HepG2 (cell line): Measurements from ENCODE around the gene DLX3. TPM values are rescaled to one million over a fixed set of nuclear protein-coding genes. Genes with fewer than 3 reads are reported as not detected.

Experiments
- ATAC-seq: fragments of 200-7000 bp; cut with Tn5 transposase; 3 replicates; pipeline ENCODE4 v1.9.1; 2020; ENCODE audit warnings: mild to moderate bottlenecking, moderate library complexity
- BruUV-seq: library from RNA; stranded (reverse); fragments of 400-500 nt; replicated peaks from 2 replicates; lab custom pipeline; 2021; lab: Mats Ljungman, UMichigan
- CTCF ChIA-PET: fragments of 300-600 bp; formaldehyde crosslinking; extraction: SDS; loops from one replicate; lab custom pipeline; 2021; ENCODE audit warnings: low total read pairs, inconsistent platforms, low intra/inter-chr PET ratio; lab: Yijun Ruan, JAX
- POLR2A ChIA-PET: fragments of 350-600 bp; sonication (Branson Sonifier 250); formaldehyde crosslinking; loops from one replicate; lab custom pipeline; 2020; ENCODE audit warnings: antibody characterized with exemption, inconsistent platforms; lab: Yijun Ruan, JAX
- DNase-seq: peaks from one replicate; pipeline ENCODE4 v3.0.0-alpha.2; 2015; ENCODE audit warnings: low spot score
- FAIRE-seq: peaks from 3 replicates; lab custom pipeline; 2011; peaks lifted over from hg19 to GRCh38; lab: Jason Lieb, UNC
- H2AFZ ChIP-seq: one replicate; pipeline ENCODE4 v1.6.1; 2011; ENCODE audit warnings: low read length, inconsistent platforms
- H3K27ac ChIP-seq: fragments of 300-600 bp; 3 replicates; pipeline ENCODE4 v1.8.0; 2011; ENCODE audit warnings: mixed run types, mild to moderate bottlenecking, mixed read lengths, low read length, inconsistent platforms; ENCODE audit not compliant: insufficient read depth; ENCODE audit errors: extremely low read length
- H3K27me3 ChIP-seq, 2 experiments: fragments of 200-600 bp in 1 of 2; 2 replicates in 1 of 2; 3 replicates in 1 of 2; pipeline versions ENCODE4 v1.6.0 to v1.8.0; 2011; ENCODE audit warnings: low read length in 2 of 2, mild to moderate bottlenecking in 2 of 2, moderate library complexity in 2 of 2, inconsistent platforms in 1 of 2; ENCODE audit not compliant: insufficient read depth in 2 of 2, control insufficient read depth in 1 of 2
- H3K36me3 ChIP-seq, 2 experiments: fragments of 200-600 bp in 1 of 2; replicated peaks in 1 of 2; 2 replicates in 1 of 2; 3 replicates in 1 of 2; pipeline versions ENCODE4 v1.5.1 to v1.8.0; 2011; ENCODE audit warnings: low read length in 2 of 2, inconsistent platforms in 1 of 2; ENCODE audit not compliant: insufficient read depth in 2 of 2, control insufficient read depth in 1 of 2
- H3K4me1 ChIP-seq: 2 replicates; pipeline ENCODE4 v1.5.1; 2012; ENCODE audit warnings: low read length, inconsistent platforms; ENCODE audit not compliant: insufficient read depth
- H3K4me2 ChIP-seq: 2 replicates; pipeline ENCODE4 v1.6.0; 2011; ENCODE audit warnings: low read depth, low read length, inconsistent platforms
- H3K4me3 ChIP-seq, 3 experiments: fragments of 200-600 bp in 1 of 3; sonication (generic), shearing (Covaris generic) in 1 of 3; replicated peaks in 1 of 3; 2 replicates each; pipeline ENCODE4 v1.5.1; 2011 to 2016; ENCODE audit warnings: low read length in 3 of 3, inconsistent platforms in 2 of 3, low read depth in 2 of 3, mild to moderate bottlenecking in 2 of 3, control low read depth in 1 of 3, mixed read lengths in 1 of 3; ENCODE audit not compliant: insufficient read depth in 1 of 3
- H3K79me2 ChIP-seq: one replicate; pipeline ENCODE4 v1.6.1; 2011; ENCODE audit warnings: low read length, inconsistent platforms; ENCODE audit not compliant: insufficient read depth
- H3K9ac ChIP-seq: 2 replicates; pipeline ENCODE4 v1.6.0; 2011; ENCODE audit warnings: mild to moderate bottlenecking, low read depth, low read length, inconsistent platforms; ENCODE audit not compliant: insufficient read depth
- H3K9me3 ChIP-seq: 2 replicates; pipeline ENCODE4 v1.5.1; 2012; ENCODE audit warnings: mild to moderate bottlenecking, low read length
- H4K20me1 ChIP-seq: 2 replicates; pipeline ENCODE4 v1.6.0; 2011; ENCODE audit warnings: inconsistent platforms, mild to moderate bottlenecking, low read length, moderate library complexity; ENCODE audit not compliant: insufficient read depth
- HHEX ChIP-seq: IDR thresholded peaks from 2 replicates; pipeline ENCODE4 v1.6.1; 2016; ENCODE audit warnings: control low read depth
- KLF15 ChIP-seq: sonication (generic); formaldehyde crosslinking; IDR thresholded peaks from 2 replicates; pipeline ENCODE4 v1.8.1; 2023; ENCODE audit warnings: borderline replicate concordance, mild to moderate bottlenecking, inconsistent platforms, missing genetic modification reagents, mixed read lengths
- NRL ChIP-seq: sonication (generic); formaldehyde crosslinking; IDR thresholded peaks from 2 replicates; pipeline ENCODE4 v1.5.0; 2020; ENCODE audit warnings: missing genetic modification reagents, mild to moderate bottlenecking, moderate library complexity, borderline replicate concordance
- SUZ12 ChIP-seq: fragments of 150-350 bp; IDR thresholded peaks from 2 replicates; pipeline ENCODE4 v1.6.1; 2014; ENCODE audit warnings: low read depth, low read length
- ZNF232 ChIP-seq: sonication (generic); formaldehyde crosslinking; IDR thresholded peaks from 2 replicates; pipeline ENCODE4 v1.4.0; 2020; ENCODE audit warnings: missing genetic modification reagents, borderline replicate concordance
- WGBS: methylation state at CpG from one replicate; pipeline ENCODE4 v1.1.6; 2017; ENCODE audit warnings: low lambda C conversion rate; 5-methylcytosine and 5-hydroxymethylcytosine counted together
- in situ Hi-C: cut with HindIII; loops from 2 replicates; pipeline ENCODE4 v1.10.0; 2017; ENCODE audit warnings: low pct_unique_long_range_greater_than_20kb; ENCODE audit not compliant: extremely low pct_ligation_motif_present
- intact Hi-C: fragments of 100-400 bp; cut with micrococcal nuclease; formaldehyde crosslinking; loops from one replicate; pipeline ENCODE4 v1.10.0; 2022; ENCODE audit not compliant: unreplicated experiment
- polyA plus RNA-seq, 8 experiments: library from polyadenylated mRNA; depleted of rRNA in 3 of 8; stranded (reverse) in 7 of 8; unstranded in 1 of 8; fragments of >200 nt; fragmentation: Illumina TruSeq in 4 of 8; extraction: Trizol in 4 of 8; gene quantifications; 2 replicates each; pipeline versions ENCODE4 v1.2.1 to v1.2.3, GENCODE V29; 2011 to 2016; ENCODE audit warnings: low read depth in 4 of 8, missing spikeins in 1 of 8, mixed read lengths in 1 of 8; ENCODE audit not compliant: insufficient read depth in 1 of 8
- total RNA-seq, 5 experiments: library from RNA; depleted of rRNA; stranded (reverse); fragments of >200 nt; fragmentation: Illumina TruSeq; extraction: Trizol; gene quantifications; 2 replicates each; pipeline ENCODE4 v1.2.3, GENCODE V29; 2016; ENCODE audit warnings: low read depth in 1 of 5
- TF ChIP-seq, protein P1 (sequence below): sonication (generic); formaldehyde crosslinking; IDR thresholded peaks from 2 replicates; pipeline ENCODE4 v1.5.0; 2020; ENCODE audit warnings: mild to moderate bottlenecking, missing genetic modification reagents, borderline replicate concordance
- TF ChIP-seq, protein P2 (sequence below): sonication (generic); formaldehyde crosslinking; IDR thresholded peaks from 2 replicates; pipeline ENCODE4 v1.4.0; 2020; ENCODE audit warnings: mild to moderate bottlenecking, missing genetic modification reagents, borderline replicate concordance
- TF ChIP-seq, protein P3 (sequence below): sonication (generic); formaldehyde crosslinking; IDR thresholded peaks from 2 replicates; pipeline ENCODE4 v1.8.0; 2022; ENCODE audit warnings: missing genetic modification reagents, mild to moderate bottlenecking, inconsistent platforms, borderline replicate concordance

Gene DLX3
- total and polyA plus RNA-seq, 2 of the 13 experiments (the other 11 are each of a cell fraction or from before 2014, with no cell fraction given), result 0.03 TPM; not detected in 1

DNA sequence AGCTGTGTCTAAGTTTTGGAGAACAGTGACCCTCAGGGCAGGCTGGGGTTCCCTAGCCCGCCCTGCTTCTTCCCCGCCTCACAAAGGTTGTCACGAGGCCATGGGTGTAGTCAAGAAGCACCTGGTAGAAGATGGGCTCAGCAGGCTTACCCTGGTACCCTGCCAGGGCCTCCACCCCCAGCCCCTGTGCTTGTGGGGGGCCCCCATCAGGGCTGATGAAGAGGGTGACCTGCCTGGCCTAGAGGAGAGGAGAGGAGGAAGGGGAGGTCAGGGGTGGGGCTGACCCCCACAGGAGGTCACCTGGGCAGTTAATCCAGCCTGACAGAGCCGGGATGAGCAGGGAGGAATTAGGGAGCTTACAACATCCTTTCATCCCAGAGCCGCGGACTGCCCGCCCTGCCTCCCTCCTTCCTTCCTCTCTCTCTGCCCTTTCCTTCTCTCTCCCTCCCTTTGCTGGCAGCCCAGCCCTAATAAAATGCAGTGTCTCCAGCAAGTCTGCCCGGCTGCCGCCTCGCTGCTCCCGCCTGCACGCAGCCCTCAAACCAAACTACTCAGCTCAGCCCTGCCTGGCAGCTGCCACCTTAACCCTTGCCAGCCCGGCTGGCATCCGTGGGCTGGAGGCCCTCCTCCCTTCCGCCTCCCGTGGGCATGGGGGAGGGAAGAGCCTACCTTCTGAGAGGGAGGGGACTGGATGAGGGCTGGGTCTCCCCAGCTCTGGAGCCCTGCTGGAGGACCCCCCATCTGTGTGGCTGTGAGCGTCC lies 7.2 kb downstream of the DLX3 start:
- in situ Hi-C loops, result no loop called here
- TF ChIP-seq HHEX (CRISPR knock-in tag), result no peak
- TF ChIP-seq ZNF232 (CRISPR knock-in tag), result no peak
- TF ChIP-seq, protein P1, sequence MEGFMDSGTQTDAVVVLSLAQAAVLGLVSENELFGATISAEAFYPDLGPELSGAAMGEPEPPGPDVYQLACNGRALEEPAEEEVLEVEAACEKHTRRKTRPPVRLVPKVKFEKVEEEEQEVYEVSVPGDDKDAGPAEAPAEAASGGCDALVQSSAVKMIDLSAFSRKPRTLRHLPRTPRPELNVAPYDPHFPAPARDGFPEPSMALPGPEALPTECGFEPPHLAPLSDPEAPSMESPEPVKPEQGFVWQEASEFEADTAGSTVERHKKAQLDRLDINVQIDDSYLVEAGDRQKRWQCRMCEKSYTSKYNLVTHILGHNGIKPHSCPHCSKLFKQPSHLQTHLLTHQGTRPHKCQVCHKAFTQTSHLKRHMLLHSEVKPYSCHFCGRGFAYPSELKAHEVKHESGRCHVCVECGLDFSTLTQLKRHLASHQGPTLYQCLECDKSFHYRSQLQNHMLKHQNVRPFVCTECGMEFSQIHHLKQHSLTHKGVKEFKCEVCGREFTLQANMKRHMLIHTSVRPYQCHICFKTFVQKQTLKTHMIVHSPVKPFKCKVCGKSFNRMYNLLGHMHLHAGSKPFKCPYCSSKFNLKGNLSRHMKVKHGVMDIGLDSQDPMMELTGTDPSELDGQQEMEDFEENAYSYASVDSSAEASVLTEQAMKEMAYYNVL (CRISPR knock-in tag), result no peak
- TF ChIP-seq, protein P2, sequence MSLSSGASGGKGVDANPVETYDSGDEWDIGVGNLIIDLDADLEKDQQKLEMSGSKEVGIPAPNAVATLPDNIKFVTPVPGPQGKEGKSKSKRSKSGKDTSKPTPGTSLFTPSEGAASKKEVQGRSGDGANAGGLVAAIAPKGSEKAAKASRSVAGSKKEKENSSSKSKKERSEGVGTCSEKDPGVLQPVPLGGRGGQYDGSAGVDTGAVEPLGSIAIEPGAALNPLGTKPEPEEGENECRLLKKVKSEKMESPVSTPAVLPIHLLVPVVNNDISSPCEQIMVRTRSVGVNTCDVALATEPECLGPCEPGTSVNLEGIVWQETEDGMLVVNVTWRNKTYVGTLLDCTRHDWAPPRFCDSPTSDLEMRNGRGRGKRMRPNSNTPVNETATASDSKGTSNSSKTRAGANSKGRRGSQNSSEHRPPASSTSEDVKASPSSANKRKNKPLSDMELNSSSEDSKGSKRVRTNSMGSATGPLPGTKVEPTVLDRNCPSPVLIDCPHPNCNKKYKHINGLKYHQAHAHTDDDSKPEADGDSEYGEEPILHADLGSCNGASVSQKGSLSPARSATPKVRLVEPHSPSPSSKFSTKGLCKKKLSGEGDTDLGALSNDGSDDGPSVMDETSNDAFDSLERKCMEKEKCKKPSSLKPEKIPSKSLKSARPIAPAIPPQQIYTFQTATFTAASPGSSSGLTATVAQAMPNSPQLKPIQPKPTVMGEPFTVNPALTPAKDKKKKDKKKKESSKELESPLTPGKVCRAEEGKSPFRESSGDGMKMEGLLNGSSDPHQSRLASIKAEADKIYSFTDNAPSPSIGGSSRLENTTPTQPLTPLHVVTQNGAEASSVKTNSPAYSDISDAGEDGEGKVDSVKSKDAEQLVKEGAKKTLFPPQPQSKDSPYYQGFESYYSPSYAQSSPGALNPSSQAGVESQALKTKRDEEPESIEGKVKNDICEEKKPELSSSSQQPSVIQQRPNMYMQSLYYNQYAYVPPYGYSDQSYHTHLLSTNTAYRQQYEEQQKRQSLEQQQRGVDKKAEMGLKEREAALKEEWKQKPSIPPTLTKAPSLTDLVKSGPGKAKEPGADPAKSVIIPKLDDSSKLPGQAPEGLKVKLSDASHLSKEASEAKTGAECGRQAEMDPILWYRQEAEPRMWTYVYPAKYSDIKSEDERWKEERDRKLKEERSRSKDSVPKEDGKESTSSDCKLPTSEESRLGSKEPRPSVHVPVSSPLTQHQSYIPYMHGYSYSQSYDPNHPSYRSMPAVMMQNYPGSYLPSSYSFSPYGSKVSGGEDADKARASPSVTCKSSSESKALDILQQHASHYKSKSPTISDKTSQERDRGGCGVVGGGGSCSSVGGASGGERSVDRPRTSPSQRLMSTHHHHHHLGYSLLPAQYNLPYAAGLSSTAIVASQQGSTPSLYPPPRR (CRISPR knock-in tag), result no peak
- TF ChIP-seq, protein P3, sequence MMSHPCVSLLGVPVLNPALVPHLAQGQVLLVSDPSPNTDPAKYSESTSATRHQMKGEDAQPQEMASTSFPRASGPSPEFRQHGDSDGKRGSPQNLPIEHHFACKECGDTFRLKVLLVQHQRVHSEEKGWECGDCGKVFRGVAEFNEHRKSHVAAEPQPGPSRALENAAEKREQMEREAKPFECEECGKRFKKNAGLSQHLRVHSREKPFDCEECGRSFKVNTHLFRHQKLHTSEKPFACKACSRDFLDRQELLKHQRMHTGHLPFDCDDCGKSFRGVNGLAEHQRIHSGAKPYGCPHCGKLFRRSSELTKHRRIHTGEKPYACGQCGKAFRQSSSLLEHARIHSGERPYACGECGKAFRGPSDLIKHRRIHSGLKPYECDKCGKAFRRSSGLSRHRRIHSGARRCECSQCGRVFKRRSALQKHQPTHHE (CRISPR knock-in tag), result no peak
- TF ChIP-seq KLF15 (CRISPR knock-in tag), result no peak
- TF ChIP-seq NRL, result no peak
- no peak for TF ChIP-seq SUZ12
- TF ChIP-seq, all 625 proteins: peak for 0
- intact Hi-C loops, result no loop called here
- FAIRE-seq (no peak), DNase-seq (no peak), ATAC-seq (no peak)
- Histone ChIP-seq H3K79me2 (no peaks in the 10 kb centered on the region), H2AFZ (no peak overlapping the region), H3K9me3 (no peaks in the 10 kb centered on the region), H3K4me1 (peaks cover 2% of the 10 kb centered on the region), H3K27ac (no peak overlapping the region), H3K4me2 (no peak overlapping the region), H3K4me3 (no peak overlapping the region), H3K36me3 (no peaks in the 10 kb centered on the region), H4K20me1 (no peaks in the 10 kb centered on the region), H3K9ac (no peak overlapping the region), H3K27me3 (peaks cover 21 to 58% of the 10 kb centered on the region in 2 experiments)
- ChIA-PET POLR2A (no interaction called here), CTCF (no interaction called here)
- WGBS, result 6% methylated on average over 16 of the region's 17 CpGs
- BruUV-seq, result no TSS peak
